Right hindlimb (tissue), 1 donor: ENCODE data around the gene S100A3.
"Not testable (repeated sequence)": the region's sequence is repeated elsewhere in the genome, so short reads cannot be mapped to it uniquely, and the experiment has no call there.

Source experiments
- DNase-seq: peaks from one replicate; pipeline ENCODE4 v3.0.0-alpha.2; 2018

S100A3 gene

DNA sequence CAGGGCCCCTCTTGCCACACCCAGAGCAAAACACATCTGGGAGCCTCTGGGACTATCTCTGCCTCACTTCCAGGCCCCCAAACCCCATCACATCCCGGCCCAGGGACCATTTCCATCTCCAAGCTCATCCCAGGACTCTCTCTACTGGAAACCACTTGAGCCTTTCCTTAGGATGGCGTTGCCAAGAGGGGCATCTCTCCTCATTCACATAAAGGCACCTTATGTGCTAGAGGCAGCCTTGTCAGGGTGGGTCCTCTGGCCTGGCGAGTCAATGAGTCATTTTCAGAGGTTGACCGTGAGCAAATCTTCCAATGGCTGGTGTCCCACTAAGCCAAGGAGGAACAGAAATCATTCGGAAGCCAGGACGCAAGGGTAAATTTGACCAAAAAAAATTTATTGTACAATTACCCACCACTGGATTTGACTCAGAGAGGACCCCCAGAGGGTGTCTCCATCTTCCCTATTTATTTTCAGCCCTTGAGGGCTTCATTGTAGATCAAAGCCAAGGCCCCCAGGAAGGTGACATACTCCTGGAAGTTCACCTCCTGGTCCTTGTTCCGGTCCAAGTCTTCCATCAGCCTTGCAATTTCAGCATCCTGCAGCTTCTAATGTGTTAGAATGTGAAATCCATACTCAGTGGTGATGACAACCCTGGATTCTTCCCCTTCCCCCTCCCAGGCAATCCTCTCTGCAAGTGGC, 14.7 kb downstream of the S100A3 start:
- DNase-seq: no peak

DNA sequence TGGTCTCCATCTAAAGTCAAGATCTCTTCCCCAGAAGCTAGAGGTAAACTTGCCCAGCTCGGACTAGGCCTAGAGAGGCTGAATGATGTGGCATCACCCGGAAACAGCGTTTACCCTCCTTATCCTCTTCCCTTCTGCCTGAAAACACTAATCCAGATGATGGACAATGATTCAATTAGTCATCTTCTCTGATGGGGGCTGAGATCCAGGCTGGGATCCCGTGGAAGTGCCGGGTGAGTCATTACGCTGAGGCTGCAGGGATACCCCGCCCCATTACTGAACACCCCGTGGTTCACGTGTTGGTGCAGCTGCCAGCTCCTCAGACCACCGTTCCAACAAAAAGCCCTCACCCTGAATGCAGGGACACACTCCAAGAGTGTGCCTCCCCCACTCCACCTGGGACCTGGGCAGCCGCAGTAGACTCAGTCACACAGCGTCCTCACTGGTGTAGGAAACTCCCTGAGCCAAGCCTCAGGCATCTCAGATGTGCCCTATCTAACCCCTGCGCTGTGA, 15.3 kb downstream of the S100A3 start:
- no peak for DNase-seq

DNA sequence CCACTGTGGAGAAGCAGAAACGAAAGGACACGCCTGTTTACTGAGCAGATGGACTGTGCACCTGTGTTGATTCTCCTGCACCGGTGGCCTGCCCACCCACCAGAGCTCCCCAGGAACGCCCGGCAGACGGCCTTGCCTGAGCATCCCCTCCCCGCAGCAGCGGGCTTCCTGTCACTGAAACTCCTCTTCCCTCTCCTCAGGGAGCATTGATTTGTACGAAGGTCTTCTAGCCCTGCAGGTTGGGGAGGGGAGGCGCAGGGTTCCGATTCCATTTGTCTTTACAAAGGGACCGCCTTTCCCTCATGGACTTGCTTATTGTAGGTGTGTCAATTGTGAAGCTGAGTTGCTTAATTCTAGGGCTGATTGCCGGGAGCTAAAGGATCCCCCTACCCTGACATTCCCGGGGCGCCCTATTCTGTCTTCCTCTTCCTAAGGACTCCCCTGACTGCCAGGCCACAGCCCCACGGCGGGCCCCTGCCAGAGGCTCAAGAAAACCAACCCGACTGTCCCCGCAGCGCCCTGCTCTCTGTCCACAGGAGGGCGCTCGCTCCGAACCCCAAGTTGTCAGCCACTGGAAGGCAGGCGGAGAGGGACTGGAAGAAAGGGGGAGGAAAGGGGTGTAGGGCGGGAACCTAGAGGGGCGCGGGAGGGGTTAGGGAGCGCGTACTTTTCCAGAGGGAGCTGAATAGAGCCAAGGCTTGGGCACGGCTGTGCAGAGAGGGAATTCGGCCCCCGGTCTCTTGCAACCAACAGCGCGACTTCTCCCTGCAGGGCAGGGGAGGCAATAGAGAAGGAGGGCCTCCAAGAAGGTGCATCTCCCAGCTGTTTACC, 16.1 kb downstream of the S100A3 start:
- peak; percentile 91 for DNase-seq

DNA sequence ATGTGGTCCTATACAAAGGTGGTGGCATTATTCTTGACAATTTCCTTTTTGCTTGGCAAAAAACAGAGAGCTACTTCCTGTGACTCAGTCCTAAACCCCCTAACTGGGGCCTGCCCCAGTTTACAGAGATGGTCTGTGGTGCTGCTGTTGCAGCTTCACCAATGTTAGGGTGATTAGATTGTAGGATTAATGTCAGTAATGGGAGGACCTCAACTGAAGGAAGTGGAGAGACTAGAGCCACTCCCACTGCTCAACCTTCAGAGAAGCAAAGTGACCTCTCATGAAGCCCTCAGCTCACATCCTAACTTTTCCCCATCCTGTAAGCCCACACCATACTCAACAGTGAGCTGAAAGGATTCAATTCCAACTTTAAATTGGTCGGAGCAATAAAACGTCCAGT, 16.9 kb downstream of the S100A3 start:
- no peak for DNase-seq

DNA sequence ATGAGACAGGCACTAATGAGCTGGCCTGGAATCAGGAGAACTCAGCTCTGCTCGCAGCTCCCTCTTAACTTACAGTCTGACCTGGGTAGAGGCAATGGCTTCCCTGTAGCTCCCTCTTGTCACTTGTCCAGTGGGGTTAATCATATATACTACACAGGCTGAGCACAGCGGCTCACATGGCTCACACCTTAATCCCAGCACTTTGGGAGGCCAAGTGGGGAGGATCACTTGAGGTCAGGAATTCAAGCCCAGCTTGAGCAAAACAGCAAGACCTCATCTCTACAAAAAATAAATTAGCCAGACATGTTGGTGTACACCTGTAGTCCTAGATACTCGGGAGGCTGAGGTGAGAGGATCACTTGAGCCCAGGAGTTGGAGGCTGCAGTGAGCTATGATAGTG, 17.4 kb downstream of the S100A3 start:
- DNase-seq: no peak

DNA sequence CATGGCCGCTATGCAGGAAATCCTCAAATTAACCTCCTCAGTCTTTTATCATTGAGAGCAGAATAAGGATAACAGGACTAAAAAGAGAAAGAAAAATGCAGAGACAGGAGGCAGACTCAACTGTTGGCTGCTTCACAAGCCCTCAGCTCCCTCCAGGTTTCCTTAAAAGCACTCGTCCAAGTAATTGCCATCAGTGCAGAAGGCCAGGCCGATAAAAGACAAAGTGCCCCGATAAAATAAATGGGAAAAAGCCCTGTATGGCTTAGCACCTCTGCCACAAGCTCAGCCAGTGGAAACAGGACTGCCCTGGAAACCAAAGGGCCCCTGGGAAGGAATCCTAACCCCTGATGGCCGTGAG, 21.4 kb downstream of the S100A3 start:
- no peak for DNase-seq

DNA sequence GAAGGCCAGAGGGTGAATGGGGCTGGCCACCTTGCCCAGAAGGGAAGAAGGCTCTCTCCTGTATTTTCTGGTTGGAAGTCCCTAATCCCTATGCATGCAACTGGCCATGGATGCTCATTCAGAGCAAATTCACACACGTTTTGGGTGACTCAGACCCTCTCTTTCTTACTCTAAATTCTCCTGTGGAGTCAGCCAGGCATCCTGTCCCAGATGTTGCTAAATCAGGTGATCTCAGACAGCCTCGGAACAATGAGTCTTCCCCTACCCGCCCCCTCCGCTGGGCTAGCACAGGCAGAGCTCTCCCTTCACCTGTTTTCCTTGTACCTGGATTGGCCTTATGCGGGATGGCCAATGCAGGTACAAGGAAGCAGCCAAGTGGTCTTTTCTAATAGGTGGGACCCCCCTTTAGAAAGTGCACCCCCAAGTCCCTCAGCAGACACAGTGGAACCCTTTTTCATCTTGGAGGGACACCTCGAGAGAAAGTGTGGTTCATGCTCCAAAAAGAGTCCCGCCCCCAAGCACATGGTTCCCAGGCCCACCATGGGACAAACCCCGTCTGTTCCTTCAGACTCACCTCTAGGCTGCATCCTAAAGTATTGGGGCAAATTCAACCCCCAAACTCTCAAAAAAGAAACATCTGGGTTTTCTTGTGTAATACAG, 21.9 kb downstream of the S100A3 start:
- DNase-seq: no peak

DNA sequence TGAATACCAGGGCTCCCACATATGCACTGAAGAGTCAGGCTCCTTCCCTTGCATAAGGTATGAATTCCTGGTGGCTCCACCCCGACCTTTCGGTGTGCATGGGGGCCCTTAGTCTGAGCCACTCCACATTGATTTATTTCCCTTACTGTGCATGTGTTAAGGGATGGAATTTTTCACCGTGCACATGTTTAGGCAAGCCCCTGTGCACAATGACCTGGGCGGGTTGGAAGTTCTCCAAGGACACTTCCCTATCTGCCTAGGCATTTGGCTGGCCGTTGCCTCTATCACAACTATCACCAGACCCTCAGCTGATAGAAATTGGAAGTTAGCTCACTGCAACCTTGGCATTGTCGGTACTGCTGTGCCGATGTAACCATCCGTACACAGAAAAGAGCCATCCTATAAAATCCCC, 22.9 kb downstream of the S100A3 start:
- DNase-seq: no peak

DNA sequence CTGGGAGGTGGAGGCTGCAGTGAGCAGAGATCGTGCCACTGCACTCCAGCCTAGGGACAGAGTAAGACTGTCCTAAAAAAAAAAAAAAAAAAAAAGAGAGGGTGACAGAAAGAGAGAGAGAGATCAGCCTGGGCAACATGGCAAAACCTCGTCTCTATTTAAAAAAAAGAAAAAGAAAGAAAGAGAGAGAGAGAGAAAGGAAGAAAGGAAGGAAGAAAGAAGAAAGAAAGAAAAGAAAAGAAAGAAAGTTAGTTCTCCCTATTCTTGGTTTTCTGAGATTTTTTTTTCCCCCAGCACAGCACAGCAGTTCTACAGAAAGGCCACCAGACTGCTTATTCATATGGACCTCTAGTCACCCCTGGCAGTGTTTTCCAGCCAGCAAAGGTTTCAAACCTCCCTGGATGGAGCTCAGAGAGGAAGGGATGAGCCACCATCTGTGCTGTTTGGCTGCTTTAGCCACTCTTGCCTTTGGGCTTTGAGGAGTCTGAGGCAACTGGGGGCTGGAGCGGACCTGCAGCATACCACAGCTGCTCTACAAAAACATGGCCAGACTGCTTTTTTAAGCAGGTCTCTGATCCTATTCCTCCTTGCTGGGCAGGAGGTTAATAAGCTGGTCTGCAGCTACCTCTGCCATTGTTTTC, 23.9 kb downstream of the S100A3 start:
- DNase-seq: no peak

DNA sequence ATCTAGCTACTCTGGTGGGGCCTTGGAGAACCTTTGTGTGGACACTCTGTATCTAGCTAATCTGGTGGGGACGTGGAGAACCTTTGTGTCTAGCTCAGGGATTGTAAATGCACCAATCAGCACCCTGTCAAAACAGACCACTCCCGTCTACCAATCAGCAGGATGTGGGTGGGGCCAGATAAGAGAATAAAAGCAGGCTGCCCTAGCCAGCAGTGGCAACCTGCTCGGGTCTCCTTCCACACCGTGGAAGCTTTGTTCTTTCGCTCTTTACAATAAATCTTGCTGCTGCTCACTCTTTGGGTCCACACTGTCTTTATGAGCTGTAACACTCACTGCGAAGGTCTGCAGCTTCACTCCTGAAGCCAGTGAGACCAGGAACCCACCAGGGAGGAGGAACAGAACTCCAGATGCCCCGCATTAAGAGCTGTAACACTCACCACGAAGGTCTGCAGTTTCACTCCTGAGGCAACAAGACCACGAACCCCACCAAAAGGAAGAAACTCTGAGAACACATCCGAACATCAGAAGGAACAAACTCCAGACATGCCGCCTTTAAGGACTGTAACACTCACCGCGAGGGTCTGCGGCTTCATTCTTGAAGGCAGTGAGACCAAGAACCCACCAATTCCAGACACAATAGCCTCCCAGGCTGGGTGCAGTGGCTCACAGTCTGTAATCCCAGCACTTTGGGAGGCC, 26.6 kb downstream of the S100A3 start:
- not testable (repeated sequence) for DNase-seq

DNA sequence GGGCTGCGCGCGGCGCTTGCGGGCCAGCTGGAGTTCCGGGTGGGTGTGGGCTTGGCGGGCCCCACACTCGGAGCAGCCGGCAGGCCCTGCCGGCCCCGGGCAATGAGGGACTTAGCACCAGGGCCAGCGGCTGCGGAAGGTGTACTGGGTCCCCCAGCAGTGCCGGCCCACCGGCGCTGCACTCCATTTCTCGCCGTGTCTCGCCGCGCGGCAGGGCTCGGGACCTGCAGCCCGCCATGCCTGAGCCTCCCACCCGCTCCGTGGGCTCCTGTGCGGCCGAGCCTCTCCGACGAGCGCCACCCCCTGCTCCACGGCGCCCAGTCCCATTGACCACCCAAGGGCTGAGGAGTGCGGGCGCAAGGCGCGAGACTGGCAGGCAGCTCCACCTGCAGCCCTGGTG, 27.2 kb downstream of the S100A3 start:
- not testable (repeated sequence) for DNase-seq

DNA sequence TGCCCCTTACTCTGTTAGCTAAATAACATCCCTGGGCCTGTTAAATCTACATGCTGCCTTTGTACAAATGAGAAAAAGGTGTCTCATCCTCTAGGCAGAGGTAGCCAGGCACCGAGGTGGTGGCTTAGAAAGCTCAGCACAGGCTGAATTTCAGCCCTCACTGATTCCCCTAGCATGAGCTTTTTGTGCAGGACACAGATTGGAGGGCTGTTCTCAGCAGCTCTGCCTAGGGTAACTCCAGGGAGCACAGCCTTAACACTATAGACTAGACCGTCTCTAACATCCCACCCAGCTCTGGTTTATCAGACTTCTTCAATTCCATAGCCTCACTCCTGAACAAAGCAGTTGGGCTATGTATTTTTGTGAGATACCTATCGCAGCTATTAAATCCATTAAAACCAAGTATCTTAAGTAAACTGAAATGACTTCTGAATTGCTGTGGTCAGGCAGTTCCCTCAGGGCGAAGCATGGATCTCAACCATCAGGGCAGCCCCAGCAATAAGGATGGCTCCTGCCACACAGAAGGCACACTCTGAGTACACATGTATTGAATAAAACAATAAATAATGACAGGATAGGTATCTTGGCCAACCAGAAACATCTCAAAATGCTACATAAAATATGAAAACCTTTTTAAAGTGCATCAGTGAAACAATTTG, 28.1 kb downstream of the S100A3 start:
- DNase-seq: no peak

DNA sequence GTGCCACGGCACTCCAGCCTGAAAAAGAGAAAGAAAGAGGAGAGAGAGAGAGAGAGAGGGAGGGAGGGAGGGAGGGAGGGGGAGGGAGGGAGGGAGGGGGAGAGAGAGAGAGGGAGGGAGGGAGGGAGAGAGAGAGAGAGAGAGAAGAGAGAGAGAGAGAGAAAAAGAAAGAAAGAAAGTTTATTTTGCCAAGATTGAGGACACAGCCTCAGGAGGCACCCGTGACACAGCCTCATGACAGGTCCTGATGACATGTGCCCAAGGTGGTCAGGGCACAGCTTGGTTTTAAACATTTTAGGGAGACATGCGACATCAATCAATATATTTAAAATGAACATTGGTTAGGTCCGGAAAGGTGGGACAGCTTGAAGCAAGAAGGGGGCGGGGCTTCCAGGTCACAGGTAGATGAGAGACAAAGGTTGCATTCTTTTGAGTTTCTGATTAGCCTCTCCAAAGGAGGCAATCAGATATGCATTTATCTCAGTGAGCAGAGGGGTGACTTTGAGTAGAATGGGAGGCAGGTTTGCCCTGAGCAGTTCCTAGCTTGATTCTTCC, 28.8 kb downstream of the S100A3 start:
- DNase-seq: not testable (repeated sequence)

DNA sequence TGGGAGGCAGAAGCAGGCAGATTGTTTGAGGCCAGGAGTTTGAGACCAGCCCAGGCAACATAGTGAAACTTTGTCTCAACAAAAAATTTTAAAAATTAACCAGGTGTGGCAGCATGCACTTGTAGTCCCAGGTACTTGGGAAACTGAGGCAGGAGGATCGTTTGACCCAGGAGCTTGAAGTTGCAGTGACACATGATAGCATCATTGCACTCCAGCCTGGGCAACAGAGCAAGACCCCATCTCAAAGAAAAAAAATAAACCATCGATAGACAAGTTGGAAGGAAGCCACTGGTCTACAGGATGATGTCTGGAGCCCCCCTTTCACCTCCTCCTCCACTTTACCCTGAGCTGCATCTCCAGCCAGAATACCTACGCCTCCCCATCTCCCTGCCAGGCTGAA, 29.8 kb downstream of the S100A3 start:
- DNase-seq: no peak

DNA sequence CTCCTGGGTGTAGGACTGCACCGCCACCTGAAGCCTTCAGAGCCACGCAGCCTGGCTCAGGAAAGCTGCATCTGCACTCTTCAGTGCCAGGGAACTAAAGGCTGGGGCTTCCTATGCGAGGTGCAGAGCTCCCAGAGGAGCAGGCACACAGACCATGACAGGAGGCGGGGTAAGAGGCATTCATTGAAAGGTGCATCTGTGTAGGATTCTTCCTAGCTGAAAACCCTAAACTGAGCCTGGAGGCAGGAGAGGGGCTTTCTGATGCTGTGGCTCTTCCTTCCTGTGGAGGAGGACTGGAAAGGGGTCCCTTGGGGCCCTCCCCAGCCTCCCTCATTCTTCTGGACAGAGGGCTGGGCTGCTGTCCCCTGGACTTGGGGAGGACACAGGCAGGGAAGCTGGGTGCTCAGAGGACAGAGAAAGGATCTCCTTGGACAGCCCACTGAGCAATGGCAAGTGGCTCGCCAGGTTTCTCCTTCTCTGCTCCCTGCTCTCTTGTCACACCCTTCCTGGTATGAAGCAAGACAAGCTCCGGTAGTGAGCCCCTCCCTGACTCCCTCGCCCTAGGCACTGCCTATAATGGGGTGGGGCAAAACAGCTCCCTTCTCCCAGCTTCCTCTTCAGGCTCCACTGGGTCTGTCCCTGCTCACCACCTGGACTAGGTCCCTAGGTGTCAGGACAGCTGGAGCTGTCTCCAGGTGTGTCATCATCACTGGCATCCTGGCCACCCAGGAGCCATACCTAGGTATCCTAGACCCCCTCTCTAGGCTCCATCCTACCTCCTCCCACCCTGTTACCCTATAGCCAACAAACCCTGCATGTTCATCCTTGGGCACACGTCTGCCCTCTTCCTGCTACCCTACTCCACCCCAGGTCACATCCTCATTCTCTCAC, 33.3 kb downstream of the S100A3 start:
- no peak for DNase-seq

DNA sequence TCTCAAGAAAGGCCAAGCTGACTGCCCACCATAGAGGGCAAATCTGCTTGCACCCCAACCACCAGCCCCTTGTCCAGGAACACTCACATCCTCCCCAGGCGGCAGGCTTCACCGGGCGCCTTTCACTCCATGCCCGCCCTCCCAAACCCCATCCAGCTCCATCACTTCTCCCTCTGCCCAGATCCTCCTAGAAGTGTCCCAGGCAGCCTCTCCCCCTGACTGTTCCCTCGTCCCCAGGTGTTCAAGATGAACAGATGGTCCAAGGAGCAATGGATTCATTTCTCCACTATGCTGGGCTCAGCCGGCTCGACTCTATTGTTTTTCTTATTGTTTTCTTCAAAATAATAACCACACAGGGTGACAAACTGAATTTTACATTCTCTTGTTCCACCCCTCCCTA, 35.4 kb downstream of the S100A3 start:
- DNase-seq: no peak

DNA sequence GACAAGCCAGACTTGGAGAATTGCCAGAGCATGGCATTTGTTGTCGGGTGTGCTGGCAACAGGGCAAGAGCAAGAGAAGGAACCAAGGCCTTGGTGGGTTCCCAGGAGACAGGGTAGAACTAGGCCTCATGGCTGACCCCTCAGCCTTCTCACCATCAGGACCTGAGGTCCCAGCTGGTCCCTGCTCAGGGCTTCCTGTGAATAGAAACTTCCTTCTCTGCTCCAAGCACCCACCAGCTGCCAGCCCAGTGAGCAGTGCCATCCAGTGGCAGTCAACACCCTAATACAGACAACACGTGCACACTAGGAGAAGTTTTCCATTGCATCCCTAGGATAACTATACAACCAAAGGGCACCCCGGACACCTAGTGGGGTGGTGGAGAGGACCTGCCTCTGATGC, 36.0 kb downstream of the S100A3 start:
- DNase-seq: no peak

DNA sequence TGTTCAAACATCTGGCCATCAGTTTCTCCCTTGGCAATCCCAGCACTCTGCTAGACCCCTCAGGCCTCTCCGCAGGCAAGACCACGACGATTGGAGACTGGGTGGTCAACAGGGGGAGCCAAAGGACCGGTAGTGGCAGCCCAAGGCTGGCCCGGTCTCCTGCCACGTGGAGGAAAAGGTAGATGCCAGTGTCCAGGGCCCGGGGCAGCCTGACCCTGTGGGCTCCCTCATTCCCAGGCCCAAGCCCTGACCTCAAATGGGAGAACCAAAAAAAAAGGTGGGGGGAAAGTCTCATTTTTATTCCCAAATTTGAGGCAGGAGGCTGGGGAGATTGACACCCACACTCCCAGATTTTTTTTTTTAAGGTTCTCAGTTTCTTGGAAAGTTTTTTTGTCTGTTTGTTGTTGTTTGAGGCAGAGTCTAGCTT, 38.1 kb downstream of the S100A3 start:
- DNase-seq: peak; percentile 88

DNA sequence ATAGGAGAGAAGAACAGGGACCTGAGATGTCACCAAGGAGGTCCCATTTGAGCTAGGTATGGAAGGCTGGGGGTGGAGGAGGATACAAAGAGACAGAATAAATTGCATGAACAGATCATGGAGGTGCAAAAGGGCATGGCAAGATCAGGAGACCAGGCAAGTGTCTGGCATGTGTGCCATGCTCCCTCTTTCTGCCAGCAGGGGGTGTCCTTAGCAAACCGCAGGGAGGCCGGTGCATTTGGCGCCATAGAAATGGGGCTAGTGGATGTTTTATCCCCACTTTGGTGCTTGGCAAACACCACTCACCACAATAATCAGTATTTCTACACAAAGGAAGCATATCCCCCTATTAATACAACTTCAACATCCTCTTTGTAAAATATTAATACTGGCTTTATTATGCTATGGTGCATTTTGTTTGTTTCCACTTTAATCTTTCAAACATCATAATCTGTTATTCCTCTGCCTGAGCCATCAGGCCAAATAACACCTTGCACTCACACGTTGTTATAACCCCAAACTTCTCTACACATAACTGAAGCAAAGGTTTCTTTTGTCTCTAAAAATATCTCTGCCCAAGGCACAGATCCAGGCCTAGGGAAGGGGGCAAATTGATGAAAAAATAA, 39.2 kb downstream of the S100A3 start:
- no peak for DNase-seq

DNA sequence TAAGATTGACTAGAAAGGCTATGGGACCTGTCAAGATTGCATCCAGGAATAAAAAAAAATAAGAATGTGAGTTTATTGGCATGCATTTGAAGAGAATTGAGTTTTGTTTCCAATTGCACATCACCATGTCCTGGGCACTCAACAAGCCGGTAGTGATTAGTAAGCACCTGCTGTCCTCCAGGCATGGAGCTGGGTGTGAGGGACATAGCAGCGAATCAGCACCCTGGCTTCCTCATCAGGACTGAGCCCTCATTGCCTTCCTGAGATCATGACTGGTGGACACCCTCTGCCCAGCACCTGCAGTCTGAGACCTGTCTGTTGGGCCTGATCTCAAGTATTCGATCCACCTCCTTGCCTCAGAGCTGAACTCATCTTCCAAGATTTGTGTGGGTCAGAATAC, 40.0 kb downstream of the S100A3 start:
- no peak for DNase-seq
